ENCODE results near the gene RARB. TPM values are rescaled to one million over a fixed set of nuclear protein-coding genes. Genes with fewer than 3 reads are reported as not detected.

The RARB gene
- total RNA-seq, 1 experiment from 2014 or later, result 2.5 TPM

DNA sequence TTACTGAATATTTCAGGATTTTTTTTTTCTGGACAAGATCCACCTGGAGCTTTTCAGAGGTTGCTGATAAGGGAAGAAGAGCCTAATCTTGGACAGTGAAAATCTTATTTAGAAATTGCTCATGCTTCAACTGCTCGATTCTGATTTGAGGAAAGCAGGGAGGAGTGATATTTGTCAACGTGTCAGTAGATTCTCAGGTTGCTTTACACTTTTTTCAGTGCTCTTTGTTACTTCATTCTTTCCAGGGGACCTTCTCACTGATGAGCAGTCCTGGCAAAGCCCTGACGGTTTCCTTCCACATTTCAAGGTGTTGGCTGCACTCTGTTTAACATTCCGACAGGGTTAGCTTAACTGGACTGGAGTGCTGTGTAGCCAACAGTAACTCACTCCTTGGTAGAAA lies 24.1 kb upstream of the RARB start:
- DNase-seq, result no peak
- H3K36me3 ChIP-seq (ENCODE audit: control insufficient read depth, insufficient read depth, low read length), result no peaks in the 10 kb centered on the region
- intact Hi-C loops (cut with micrococcal nuclease; ENCODE audit: unreplicated experiment), result no loop called here
- peak overlapping the region; percentile 39 for H3K27ac Mint-ChIP-seq (ENCODE audit: unreplicated experiment)
- BruUV-seq (replicated peaks), result no TSS peak
- TF ChIP-seq, protein P1, sequence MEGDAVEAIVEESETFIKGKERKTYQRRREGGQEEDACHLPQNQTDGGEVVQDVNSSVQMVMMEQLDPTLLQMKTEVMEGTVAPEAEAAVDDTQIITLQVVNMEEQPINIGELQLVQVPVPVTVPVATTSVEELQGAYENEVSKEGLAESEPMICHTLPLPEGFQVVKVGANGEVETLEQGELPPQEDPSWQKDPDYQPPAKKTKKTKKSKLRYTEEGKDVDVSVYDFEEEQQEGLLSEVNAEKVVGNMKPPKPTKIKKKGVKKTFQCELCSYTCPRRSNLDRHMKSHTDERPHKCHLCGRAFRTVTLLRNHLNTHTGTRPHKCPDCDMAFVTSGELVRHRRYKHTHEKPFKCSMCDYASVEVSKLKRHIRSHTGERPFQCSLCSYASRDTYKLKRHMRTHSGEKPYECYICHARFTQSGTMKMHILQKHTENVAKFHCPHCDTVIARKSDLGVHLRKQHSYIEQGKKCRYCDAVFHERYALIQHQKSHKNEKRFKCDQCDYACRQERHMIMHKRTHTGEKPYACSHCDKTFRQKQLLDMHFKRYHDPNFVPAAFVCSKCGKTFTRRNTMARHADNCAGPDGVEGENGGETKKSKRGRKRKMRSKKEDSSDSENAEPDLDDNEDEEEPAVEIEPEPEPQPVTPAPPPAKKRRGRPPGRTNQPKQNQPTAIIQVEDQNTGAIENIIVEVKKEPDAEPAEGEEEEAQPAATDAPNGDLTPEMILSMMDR (IDR thresholded peaks at IDR 0.05; ENCODE audit: insufficient read depth in 1 of 2, low read depth in 1 of 2, low read length in 1 of 2, severe bottlenecking in 1 of 2, unreplicated experiment in 1 of 2), result no peak
- H3K36me3 Mint-ChIP-seq (ENCODE audit: insufficient read depth, unreplicated experiment), result peaks cover 6% of the 10 kb centered on the region
- ChIA-PET POLR2A (no interaction called here), CTCF (no interaction called here)
- H3K4me3 Mint-ChIP-seq (ENCODE audit: unreplicated experiment), result no peak overlapping the region
- H3K9me3 Mint-ChIP-seq (ENCODE audit: unreplicated experiment), result no peaks in the 10 kb centered on the region
- no peaks in the 10 kb centered on the region for H3K27me3 Mint-ChIP-seq (ENCODE audit: insufficient read depth, unreplicated experiment)
- H3K27me3 ChIP-seq (replicated peaks; ENCODE audit: control insufficient read depth, insufficient read depth, low read length), result no peaks in the 10 kb centered on the region
- H3K4me3 ChIP-seq (ENCODE audit: low read depth, low read length), result no peak overlapping the region
- peaks cover 20% of the 10 kb centered on the region for H3K4me1 Mint-ChIP-seq (ENCODE audit: low read depth, unreplicated experiment)
- no peaks in the 10 kb centered on the region for H3K9me3 ChIP-seq
- peaks cover 8% of the 10 kb centered on the region for H3K4me1 ChIP-seq

DNA sequence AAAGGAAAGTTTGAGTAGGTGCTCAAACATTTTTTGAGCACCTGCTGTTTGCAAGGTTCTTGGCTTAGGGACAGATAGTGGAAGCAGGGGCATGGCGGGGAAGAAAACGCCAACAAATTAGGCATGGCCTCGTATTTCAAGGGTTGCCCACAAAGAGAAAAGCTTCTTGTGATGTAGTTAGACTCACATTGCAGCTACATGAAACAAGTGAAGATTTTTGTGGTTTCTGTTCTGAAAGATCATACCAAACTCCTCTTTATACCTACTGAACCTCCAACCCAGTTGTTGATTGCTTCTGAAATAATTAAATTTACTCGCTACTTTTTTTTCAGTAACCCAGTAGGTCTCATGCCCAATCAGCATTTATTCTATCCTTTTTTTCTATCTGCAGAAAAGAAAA lies 23.5 kb upstream of the RARB start:
- CTCF ChIA-PET, result no interaction called here
- no peaks in the 10 kb centered on the region for H3K36me3 ChIP-seq (ENCODE audit: control insufficient read depth, insufficient read depth, low read length)
- no peaks in the 10 kb centered on the region for H3K27me3 ChIP-seq (replicated peaks; ENCODE audit: control insufficient read depth, insufficient read depth, low read length)
- no TSS peak for BruUV-seq (replicated peaks)
- Mint-ChIP-seq H3K27ac (ENCODE audit: unreplicated experiment) (peak overlapping the region; percentile 39), H3K4me1 (ENCODE audit: low read depth, unreplicated experiment) (peaks cover 21% of the 10 kb centered on the region), H3K27me3 (ENCODE audit: insufficient read depth, unreplicated experiment) (no peaks in the 10 kb centered on the region), H3K9me3 (ENCODE audit: unreplicated experiment) (no peaks in the 10 kb centered on the region), H3K36me3 (ENCODE audit: insufficient read depth, unreplicated experiment) (peaks cover 6% of the 10 kb centered on the region), H3K4me3 (ENCODE audit: unreplicated experiment) (no peak overlapping the region)
- intact Hi-C loops (cut with micrococcal nuclease; ENCODE audit: unreplicated experiment), result no loop called here
- TF ChIP-seq, protein P1 (IDR thresholded peaks at IDR 0.05; ENCODE audit: insufficient read depth in 1 of 2, low read depth in 1 of 2, low read length in 1 of 2, severe bottlenecking in 1 of 2, unreplicated experiment in 1 of 2), result no peak
- no peaks in the 10 kb centered on the region for H3K9me3 ChIP-seq
- H3K4me3 ChIP-seq (ENCODE audit: low read depth, low read length), result no peak overlapping the region
- DNase-seq, result no peak
- H3K4me1 ChIP-seq, result peaks cover 12% of the 10 kb centered on the region
- POLR2A ChIA-PET, result no interaction called here

DNA sequence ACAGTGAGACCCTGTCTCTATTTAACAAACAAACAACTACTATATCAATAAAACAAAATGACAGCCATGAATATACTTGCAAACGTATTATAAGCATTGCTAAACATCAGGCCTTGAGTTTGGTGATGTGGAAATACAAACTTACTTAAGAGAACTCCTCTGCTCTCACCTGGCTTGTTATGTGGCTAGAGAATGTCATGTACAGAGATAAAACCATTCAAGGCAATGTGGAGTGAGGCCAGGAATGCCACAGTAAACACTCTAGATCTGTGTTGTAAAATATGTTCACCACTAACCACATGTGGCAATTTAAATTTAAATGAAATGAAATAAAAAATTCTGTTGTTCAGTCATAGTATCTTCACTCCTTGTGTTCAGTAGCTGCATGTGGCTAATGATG lies 22.7 kb upstream of the RARB start:
- Histone ChIP-seq H3K27me3 (replicated peaks; ENCODE audit: control insufficient read depth, insufficient read depth, low read length) (no peaks in the 10 kb centered on the region), H3K4me1 (peaks cover 19% of the 10 kb centered on the region), H3K4me3 (ENCODE audit: low read depth, low read length) (no peak overlapping the region), H3K36me3 (ENCODE audit: control insufficient read depth, insufficient read depth, low read length) (no peaks in the 10 kb centered on the region), H3K9me3 (no peaks in the 10 kb centered on the region)
- Mint-ChIP-seq H3K27me3 (ENCODE audit: insufficient read depth, unreplicated experiment) (no peaks in the 10 kb centered on the region), H3K4me3 (ENCODE audit: unreplicated experiment) (no peak overlapping the region), H3K36me3 (ENCODE audit: insufficient read depth, unreplicated experiment) (peaks cover 6% of the 10 kb centered on the region), H3K27ac (ENCODE audit: unreplicated experiment) (no peak overlapping the region), H3K4me1 (ENCODE audit: low read depth, unreplicated experiment) (peaks cover 29% of the 10 kb centered on the region), H3K9me3 (ENCODE audit: unreplicated experiment) (no peaks in the 10 kb centered on the region)
- ChIA-PET CTCF (no interaction called here), POLR2A (no interaction called here)
- no TSS peak for BruUV-seq (replicated peaks)
- no peak for DNase-seq
- intact Hi-C loops (cut with micrococcal nuclease; ENCODE audit: unreplicated experiment), result no loop called here
- TF ChIP-seq, protein P1 (IDR thresholded peaks at IDR 0.05; ENCODE audit: insufficient read depth in 1 of 2, low read depth in 1 of 2, low read length in 1 of 2, severe bottlenecking in 1 of 2, unreplicated experiment in 1 of 2), result no peak

All from Caco-2 (cell line).